IMR-90 (cell line): ENCODE measurements around the gene SOX5.

Source experiments
- BHLHE40 ChIP-seq: fragments of 150-350 bp; IDR thresholded peaks from 2 replicates; pipeline ENCODE4 v1.6.1; 2016; ENCODE audit warnings: mild to moderate bottlenecking, low read depth, low read length
- CEBPB ChIP-seq: IDR thresholded peaks from 2 replicates; pipeline ENCODE4 v1.6.1; 2012; ENCODE audit warnings: low read depth, low read length, improper control_type of control experiment
- CHD1 ChIP-seq: IDR thresholded peaks from 2 replicates; pipeline ENCODE4 v1.6.1; 2012; ENCODE audit warnings: low read depth, low read length, improper control_type of control experiment
- MAFK ChIP-seq: IDR thresholded peaks from 2 replicates; pipeline ENCODE4 v1.6.1; 2012; ENCODE audit warnings: low read depth, low read length, improper control_type of control experiment
- NFE2L2 ChIP-seq: fragments of 150-350 bp; IDR thresholded peaks from 2 replicates; pipeline ENCODE4 v1.6.1; 2016; ENCODE audit warnings: low read depth, mild to moderate bottlenecking, low read length
- POLR2A ChIP-seq: IDR thresholded peaks from 2 replicates; pipeline ENCODE4 v1.6.1; 2012; ENCODE audit warnings: mild to moderate bottlenecking, low read depth, low read length
- RAD21 ChIP-seq: IDR thresholded peaks from 2 replicates; pipeline ENCODE4 v1.6.1; 2012; ENCODE audit warnings: low read length, improper control_type of control experiment
- RCOR1 ChIP-seq: IDR thresholded peaks from 2 replicates; pipeline ENCODE4 v1.6.1; 2012; ENCODE audit warnings: mild to moderate bottlenecking, low read length, improper control_type of control experiment; ENCODE audit not compliant: insufficient replicate concordance
- RFX5 ChIP-seq: IDR thresholded peaks from 2 replicates; pipeline ENCODE4 v1.8.0; 2012; ENCODE audit warnings: low read depth, mild to moderate bottlenecking, low read length, moderate library complexity
- TF ChIP-seq, protein P1 (sequence below): conservative IDR thresholded peaks from 2 replicates; pipeline ENCODE4 v1.5.1; 2012; ENCODE audit warnings: mild to moderate bottlenecking, low read depth, low read length, improper control_type of control experiment
- TF ChIP-seq, protein P2 (sequence below): fragments of 150-350 bp; IDR thresholded peaks from 2 replicates; pipeline ENCODE4 v1.6.1; 2017; ENCODE audit warnings: mild to moderate bottlenecking, antibody characterized with exemption, low read length, low read depth
- TF ChIP-seq, protein P3 (sequence below): fragments of 150-350 bp; IDR thresholded peaks from 2 replicates; pipeline ENCODE4 v1.6.1; 2016; ENCODE audit warnings: low read depth, mild to moderate bottlenecking, low read length, moderate library complexity, borderline replicate concordance

DNA sequence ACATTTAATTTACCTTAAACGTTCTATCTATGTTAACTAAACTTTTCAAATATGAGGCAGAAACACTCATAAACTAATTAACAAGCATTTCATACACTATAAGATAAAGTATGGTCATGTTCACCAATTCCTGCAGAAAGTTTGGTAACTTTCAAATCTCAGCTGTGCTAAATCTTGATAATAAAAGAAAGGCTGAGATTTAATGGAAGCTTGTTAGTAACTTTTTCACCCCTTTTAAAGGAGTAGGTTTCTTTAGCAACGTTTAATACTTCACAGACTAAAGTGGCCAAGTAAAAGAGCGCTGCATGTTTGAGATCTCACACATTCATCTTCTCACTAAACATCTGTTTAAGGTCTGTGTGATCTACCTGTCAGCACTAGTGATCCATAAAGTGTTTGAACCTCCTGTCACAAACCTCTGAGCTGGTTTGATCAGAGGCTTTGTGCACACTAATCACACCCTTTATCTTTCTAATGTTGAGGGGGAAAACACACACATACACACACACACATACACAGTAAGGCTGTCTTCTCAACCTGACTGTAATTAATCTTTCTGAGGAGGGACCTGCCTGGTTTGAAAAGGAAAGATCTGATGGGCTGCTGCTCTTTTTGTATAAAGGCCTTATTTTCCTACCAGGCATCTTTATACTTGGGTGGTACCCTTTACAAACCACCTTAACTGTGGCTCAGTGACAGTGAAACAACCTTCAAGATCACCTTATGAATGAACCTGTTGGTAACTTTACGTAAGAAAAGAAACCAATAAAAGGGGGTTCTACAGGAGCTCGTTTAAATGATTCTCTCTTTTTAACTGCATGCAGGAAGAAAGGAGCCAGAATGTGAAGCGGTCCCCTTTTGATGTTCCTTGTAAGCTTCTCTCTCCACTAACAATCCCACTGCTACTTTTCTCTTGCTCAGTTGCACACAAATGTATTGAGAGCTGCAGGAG lies 244.2 kb downstream of the SOX5 start:
- TF ChIP-seq, protein P1, sequence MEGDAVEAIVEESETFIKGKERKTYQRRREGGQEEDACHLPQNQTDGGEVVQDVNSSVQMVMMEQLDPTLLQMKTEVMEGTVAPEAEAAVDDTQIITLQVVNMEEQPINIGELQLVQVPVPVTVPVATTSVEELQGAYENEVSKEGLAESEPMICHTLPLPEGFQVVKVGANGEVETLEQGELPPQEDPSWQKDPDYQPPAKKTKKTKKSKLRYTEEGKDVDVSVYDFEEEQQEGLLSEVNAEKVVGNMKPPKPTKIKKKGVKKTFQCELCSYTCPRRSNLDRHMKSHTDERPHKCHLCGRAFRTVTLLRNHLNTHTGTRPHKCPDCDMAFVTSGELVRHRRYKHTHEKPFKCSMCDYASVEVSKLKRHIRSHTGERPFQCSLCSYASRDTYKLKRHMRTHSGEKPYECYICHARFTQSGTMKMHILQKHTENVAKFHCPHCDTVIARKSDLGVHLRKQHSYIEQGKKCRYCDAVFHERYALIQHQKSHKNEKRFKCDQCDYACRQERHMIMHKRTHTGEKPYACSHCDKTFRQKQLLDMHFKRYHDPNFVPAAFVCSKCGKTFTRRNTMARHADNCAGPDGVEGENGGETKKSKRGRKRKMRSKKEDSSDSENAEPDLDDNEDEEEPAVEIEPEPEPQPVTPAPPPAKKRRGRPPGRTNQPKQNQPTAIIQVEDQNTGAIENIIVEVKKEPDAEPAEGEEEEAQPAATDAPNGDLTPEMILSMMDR: no peak
- TF ChIP-seq, protein P2, sequence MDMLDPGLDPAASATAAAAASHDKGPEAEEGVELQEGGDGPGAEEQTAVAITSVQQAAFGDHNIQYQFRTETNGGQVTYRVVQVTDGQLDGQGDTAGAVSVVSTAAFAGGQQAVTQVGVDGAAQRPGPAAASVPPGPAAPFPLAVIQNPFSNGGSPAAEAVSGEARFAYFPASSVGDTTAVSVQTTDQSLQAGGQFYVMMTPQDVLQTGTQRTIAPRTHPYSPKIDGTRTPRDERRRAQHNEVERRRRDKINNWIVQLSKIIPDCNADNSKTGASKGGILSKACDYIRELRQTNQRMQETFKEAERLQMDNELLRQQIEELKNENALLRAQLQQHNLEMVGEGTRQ: no peak
- TF ChIP-seq POLR2A (no peak), RAD21 (no peak), MAFK (no peak), CEBPB (no peak), CHD1 (no peak), RCOR1 (no peak), NFE2L2 (no peak), RFX5 (no peak), BHLHE40 (no peak)
- TF ChIP-seq, protein P3, sequence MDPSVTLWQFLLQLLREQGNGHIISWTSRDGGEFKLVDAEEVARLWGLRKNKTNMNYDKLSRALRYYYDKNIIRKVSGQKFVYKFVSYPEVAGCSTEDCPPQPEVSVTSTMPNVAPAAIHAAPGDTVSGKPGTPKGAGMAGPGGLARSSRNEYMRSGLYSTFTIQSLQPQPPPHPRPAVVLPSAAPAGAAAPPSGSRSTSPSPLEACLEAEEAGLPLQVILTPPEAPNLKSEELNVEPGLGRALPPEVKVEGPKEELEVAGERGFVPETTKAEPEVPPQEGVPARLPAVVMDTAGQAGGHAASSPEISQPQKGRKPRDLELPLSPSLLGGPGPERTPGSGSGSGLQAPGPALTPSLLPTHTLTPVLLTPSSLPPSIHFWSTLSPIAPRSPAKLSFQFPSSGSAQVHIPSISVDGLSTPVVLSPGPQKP: no peak
